Epithelial cell of proximal tubule (primary cell): ENCODE data around the gene NUBP1. TPM values are rescaled to one million over a fixed set of nuclear protein-coding genes. Genes with fewer than 3 reads are reported as not detected.
"Not testable (repeated sequence)": the region's sequence is repeated elsewhere in the genome, so short reads cannot be mapped to it uniquely, and the experiment has no call there.

Source experiments
- DNase-seq: peaks from one replicate; pipeline ENCODE4 v3.0.0-alpha.2; 2011; ENCODE audit warnings: low read depth
- H3K4me3 ChIP-seq: 2 replicates; pipeline ENCODE4 v1.5.1; 2011; ENCODE audit warnings: low read depth, mild to moderate bottlenecking, low read length
- total RNA-seq: library from RNA; depleted of rRNA; stranded (reverse); fragments of >200 nt; gene quantifications from 2 replicates; pipeline ENCODE4 v1.2.3, GENCODE V29; 2015
- TF ChIP-seq, protein P1 (sequence below): conservative IDR thresholded peaks from 2 replicates; pipeline ENCODE4 v1.5.1; 2012; ENCODE audit warnings: low read depth, mild to moderate bottlenecking, low read length

NUBP1 gene
- total RNA-seq, 1 donor from 2014 or later: 44.2 TPM

DNA sequence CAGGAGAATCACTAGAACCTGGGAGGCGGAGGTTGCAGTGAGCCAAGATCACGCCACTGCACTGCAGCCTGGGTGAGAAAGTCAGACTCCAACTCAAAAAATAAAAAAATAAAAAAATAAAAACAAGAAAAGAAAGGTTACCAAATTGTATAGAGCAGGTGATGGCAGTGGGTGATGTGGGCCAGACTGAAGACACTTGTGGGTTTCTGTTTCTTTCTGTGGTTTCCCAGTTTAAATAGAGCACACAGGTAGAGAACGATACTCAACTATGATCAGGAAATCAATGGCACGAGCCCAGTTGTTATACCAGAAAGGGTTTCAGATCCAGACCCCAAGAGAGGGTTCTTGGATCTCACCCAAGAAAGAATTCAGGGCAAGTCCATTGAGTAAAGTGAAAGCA, 32.6 kb downstream of the NUBP1 start:
- TF ChIP-seq, protein P1, sequence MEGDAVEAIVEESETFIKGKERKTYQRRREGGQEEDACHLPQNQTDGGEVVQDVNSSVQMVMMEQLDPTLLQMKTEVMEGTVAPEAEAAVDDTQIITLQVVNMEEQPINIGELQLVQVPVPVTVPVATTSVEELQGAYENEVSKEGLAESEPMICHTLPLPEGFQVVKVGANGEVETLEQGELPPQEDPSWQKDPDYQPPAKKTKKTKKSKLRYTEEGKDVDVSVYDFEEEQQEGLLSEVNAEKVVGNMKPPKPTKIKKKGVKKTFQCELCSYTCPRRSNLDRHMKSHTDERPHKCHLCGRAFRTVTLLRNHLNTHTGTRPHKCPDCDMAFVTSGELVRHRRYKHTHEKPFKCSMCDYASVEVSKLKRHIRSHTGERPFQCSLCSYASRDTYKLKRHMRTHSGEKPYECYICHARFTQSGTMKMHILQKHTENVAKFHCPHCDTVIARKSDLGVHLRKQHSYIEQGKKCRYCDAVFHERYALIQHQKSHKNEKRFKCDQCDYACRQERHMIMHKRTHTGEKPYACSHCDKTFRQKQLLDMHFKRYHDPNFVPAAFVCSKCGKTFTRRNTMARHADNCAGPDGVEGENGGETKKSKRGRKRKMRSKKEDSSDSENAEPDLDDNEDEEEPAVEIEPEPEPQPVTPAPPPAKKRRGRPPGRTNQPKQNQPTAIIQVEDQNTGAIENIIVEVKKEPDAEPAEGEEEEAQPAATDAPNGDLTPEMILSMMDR: no peak
- H3K4me3 ChIP-seq: no peak overlapping the region
- DNase-seq: no peak

DNA sequence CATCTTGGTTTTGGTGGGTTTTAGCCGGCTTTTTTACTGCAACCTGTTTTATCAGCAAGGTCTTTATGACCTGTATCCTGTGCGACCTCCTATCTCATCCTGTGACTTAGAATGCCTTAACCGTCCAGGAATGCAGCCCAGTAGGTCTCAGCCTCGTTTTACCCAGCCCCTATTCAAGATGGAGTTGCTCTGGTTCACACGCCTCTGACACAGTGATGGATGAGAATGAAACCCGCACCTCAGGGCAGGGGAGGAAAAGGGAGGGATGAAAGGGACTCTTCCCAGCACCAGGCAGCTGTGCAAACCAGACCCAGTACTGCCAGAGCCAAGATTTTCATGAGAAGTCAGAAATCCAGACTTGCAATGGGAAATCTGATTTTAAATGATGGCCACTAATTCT, 33.3 kb downstream of the NUBP1 start:
- H3K4me3 ChIP-seq, DNase-seq: not testable (repeated sequence)

DNA sequence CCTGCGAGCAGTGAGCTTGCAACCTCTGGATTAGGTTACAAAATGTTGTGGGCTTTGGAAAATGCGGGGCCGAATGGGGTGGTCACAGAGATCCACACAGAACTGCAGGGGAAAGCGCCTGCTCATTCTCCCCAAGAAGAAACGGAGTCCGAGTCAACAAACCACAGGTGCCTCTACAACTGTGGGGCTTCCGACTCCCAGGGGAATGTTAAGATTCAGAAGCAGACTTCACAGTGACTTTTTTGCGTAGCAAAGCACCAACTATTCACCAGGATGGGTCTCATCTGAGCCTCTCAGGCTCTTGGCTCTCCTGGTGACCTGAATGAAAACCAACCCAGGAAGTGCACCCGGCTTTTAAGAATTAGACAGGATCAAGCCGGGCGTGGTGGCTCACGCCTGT, 33.7 kb downstream of the NUBP1 start:
- no peak for DNase-seq
- TF ChIP-seq, protein P1: no peak
- no peak overlapping the region for H3K4me3 ChIP-seq

DNA sequence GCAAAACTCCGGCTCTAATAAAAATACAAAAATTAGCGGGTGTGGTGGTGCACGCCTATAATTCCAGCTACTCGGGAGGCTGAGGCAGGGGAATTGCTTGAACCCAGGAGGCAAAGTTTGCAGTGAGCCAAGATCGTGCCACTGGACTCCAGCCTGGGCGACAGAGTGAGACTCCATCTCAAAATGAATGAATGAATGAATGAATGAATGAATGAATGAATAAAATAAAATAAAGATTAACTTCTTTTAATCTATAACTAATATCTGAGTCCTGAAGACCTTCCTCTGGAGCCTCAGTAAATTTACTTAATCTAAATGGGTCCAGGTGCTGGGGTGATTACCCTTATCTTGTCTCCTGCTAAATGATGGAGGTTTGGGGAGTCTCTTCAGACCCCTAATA, 36.3 kb downstream of the NUBP1 start:
- not testable (repeated sequence) for DNase-seq, H3K4me3 ChIP-seq

DNA sequence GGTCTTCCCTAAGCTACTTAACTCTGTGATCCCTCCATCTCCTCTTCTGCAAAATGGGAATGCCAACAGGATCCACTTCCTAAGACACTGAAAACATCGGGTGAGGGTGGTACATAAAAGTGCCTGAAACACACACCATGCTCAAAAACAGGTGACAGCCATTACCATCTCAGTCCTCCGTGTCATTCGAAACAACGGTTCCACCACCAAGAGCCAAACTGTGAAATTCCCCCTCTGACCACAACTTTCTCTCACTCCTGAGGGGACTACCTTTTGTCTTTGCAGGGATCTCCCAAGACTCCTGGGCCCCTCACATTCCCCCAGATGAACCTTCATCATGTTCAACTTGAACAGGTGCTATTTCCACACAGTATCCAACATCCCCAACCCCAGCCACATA, 37.0 kb downstream of the NUBP1 start:
- no peak overlapping the region for H3K4me3 ChIP-seq
- no peak for DNase-seq
- TF ChIP-seq, protein P1: no peak

DNA sequence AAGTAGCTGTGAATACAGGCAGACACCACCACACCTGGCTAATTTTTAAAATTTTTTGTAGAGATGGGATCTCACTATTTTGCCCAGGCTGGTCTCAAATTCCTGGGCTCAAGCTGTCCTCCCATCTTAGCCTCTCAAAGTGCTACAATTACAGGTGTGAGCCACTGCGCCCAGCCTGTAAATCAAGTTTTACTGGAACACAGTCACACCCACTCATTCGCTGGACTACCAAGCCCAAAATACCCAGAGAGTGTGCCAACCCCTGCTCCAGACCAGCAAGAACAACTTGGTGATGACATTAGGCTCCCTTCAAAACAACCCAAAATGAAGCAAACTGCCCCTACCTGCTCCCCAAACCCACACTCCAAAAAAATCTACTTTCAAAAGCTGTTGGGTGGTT, 39.0 kb downstream of the NUBP1 start:
- TF ChIP-seq, protein P1: no peak
- no peak overlapping the region for H3K4me3 ChIP-seq
- DNase-seq: no peak

DNA sequence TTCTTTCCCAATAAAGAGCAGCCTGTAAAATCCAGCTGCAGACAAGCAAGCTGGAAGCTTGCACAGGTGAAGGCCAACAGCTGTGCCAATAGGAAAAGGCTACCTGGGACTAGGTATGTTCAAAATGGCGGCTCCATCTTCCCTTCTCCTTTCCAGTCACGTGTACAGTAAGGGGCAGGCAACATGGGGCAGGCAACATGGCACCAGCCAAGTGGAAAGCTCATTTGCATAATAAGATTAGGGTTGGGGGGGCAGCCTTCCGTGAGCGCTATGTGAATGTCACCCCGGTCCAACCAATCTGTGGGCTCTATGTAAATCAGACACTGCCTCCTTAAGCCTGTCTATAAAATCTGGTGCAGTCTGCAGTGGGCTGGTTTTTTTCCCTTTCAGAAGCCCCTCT, 43.7 kb downstream of the NUBP1 start:
- no peak overlapping the region for H3K4me3 ChIP-seq
- no peak for DNase-seq
- TF ChIP-seq, protein P1: no peak

DNA sequence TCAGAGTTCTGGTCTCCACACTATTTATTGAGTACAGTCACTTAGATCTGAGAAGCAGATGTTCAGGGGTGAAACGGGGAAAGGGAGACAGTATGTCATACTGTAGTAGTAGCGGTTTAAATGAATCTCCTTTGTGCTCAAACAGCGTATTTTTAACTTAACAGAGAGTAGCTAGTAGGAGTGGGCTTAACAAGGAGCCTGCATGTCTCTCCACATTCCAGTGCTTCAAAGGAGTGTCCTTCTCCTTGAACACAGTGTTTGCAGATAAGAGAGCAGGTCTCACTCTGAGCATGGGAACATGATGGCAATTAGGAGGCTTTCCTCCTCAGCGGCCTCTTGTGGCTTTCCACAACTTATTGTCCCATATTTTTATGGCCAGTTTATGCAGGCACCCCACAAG, 45.0 kb downstream of the NUBP1 start:
- H3K4me3 ChIP-seq, DNase-seq: not testable (repeated sequence)

DNA sequence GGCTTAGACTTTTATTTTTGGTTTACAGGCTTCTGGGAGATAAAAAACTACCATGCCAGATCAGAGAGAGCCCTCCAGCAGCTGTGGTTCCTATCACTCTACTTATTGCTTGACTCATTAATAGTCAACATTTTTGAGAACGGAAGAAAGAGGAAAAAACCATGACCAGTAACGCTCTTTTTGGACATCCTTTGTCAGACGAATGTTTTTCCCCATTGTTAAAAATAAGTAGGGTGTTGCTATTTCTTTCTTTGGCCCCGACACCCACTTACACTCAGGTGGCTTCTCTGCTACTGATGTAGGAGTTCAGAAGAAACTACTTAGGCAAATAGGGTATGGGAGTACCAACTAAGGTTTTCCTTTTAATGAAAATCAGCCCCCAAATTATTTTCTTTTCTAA, 47.4 kb downstream of the NUBP1 start:
- TF ChIP-seq, protein P1: no peak

More for the DNA sequence above, 47.4 kb downstream of the NUBP1 start:
- no peak for DNase-seq
- no peak overlapping the region for H3K4me3 ChIP-seq
